ENCODE results near the gene GOLGA2.

Gene GOLGA2

GRCh38 chr9:128214571-128215490, 61.0 kb downstream of the GOLGA2 start:
- peak; percentile 24 for ATAC-seq
- TF ChIP-seq BACH2 (CRISPR knock-in tag; IDR thresholded peaks at IDR 0.05; ENCODE audit: borderline replicate concordance), result no peak
- TF ChIP-seq ZNF8 (CRISPR knock-in tag; IDR thresholded peaks at IDR 0.05), result no peak
- TF ChIP-seq PPARA (CRISPR knock-in tag; IDR thresholded peaks at IDR 0.05; ENCODE audit: borderline replicate concordance), result no peak
- no peak for TF ChIP-seq ARNTL (CRISPR knock-in tag; IDR thresholded peaks at IDR 0.05; ENCODE audit: borderline replicate concordance, low read depth)
- TF ChIP-seq TOX (CRISPR knock-in tag; IDR thresholded peaks at IDR 0.05; ENCODE audit: borderline replicate concordance), result no peak
- no peak for TF ChIP-seq TSHZ2 (CRISPR knock-in tag; IDR thresholded peaks at IDR 0.05)
- no peak for TF ChIP-seq SNAI2 (CRISPR knock-in tag; IDR thresholded peaks at IDR 0.05)
- no peak for TF ChIP-seq ZFP3 (CRISPR knock-in tag; IDR thresholded peaks at IDR 0.05)
- no peak for TF ChIP-seq POU6F1 (CRISPR knock-in tag; IDR thresholded peaks at IDR 0.05; ENCODE audit: borderline replicate concordance, low read depth)

- TF ChIP-seq TCF4 (CRISPR knock-in tag; IDR thresholded peaks at IDR 0.05; ENCODE audit: borderline replicate concordance) (no peak), ISL1 (CRISPR knock-in tag; IDR thresholded peaks at IDR 0.05) (no peak), CREB5 (CRISPR knock-in tag; IDR thresholded peaks at IDR 0.05; ENCODE audit: low read depth) (no peak), PATZ1 (CRISPR knock-in tag; IDR thresholded peaks at IDR 0.05; ENCODE audit: borderline replicate concordance) (no peak), ARNTL (CRISPR knock-in tag; IDR thresholded peaks at IDR 0.05; ENCODE audit: borderline replicate concordance, low read depth) (no peak), ZFP30 (CRISPR knock-in tag; IDR thresholded peaks at IDR 0.05) (no peak), ZNF70 (CRISPR knock-in tag; IDR thresholded peaks at IDR 0.05) (no peak), POU6F1 (CRISPR knock-in tag; IDR thresholded peaks at IDR 0.05; ENCODE audit: borderline replicate concordance, low read depth) (no peak), PPARA (CRISPR knock-in tag; IDR thresholded peaks at IDR 0.05; ENCODE audit: borderline replicate concordance) (no peak), ZNF8 (CRISPR knock-in tag; IDR thresholded peaks at IDR 0.05) (no peak), ZC3H10 (CRISPR knock-in tag; IDR thresholded peaks at IDR 0.05) (no peak), TSHZ2 (CRISPR knock-in tag; IDR thresholded peaks at IDR 0.05) (no peak), RARB (CRISPR knock-in tag; IDR thresholded peaks at IDR 0.05) (no peak), GLIS3 (CRISPR knock-in tag; IDR thresholded peaks at IDR 0.05) (no peak)
- no peak for ATAC-seq
These were observed 61.9 kb downstream of the GOLGA2 start for GRCh38 chr9:128213746-128214497.
